Peyer's patch (tissue), 4 donors: ENCODE data around the gene LIN37. TPM values are rescaled to one million over a fixed set of nuclear protein-coding genes. Genes with fewer than 3 reads are reported as not detected.
A peak's percentile ranks its signal among the peaks of the same experiment; 100 is the strongest.

Experiments
- DNase-seq, 3 donors: peaks; one replicate each; pipeline ENCODE4 v3.0.0-alpha.2; 2017 to 2019
- H3K27ac ChIP-seq, 4 donors: fragments of 200-600 bp; sonication (generic); one replicate each; pipeline ENCODE4 v1.5.1; 2016 to 2019
- H3K27me3 ChIP-seq, 2 donors: fragments of 200-600 bp; sonication (generic); one replicate each; pipeline ENCODE4 v1.5.1; 2019
- H3K36me3 ChIP-seq, 3 donors: fragments of 200-600 bp; sonication (generic); one replicate each; pipeline ENCODE4 v1.5.1; 2016 to 2019
- H3K4me1 ChIP-seq, 4 donors: fragments of 200-600 bp; sonication (generic); one replicate each; pipeline ENCODE4 v1.5.1; 2016 to 2019
- H3K4me3 ChIP-seq, 4 donors: fragments of 200-600 bp; sonication (generic); 1 replicate in 3 of 4; 2 replicates in 1 of 4; pipeline ENCODE4 v1.5.1; 2016 to 2019; ENCODE audit warnings: mild to moderate bottlenecking in 1 of 4
- H3K9me3 ChIP-seq, 4 donors: fragments of 200-600 bp; sonication (generic); one replicate each; pipeline ENCODE4 v1.5.1; 2016 to 2019; ENCODE audit warnings: mild to moderate bottlenecking in 1 of 4
- POLR2A ChIP-seq, 2 donors: fragments of 450-650 bp; IDR thresholded peaks; one replicate each; pipeline ENCODE4 v1.5.1; 2017; ENCODE audit warnings: antibody characterized with exemption in 2 of 2, mild to moderate bottlenecking in 2 of 2, moderate library complexity in 2 of 2
- total RNA-seq, 4 donors: library from RNA; depleted of rRNA; stranded (reverse); fragments of >200 nt; gene quantifications; one replicate each; pipeline ENCODE4 v1.1.0, GENCODE V29; 2016
- TF ChIP-seq, protein P1 (sequence below), 6 experiments: fragments of 450-650 bp in 4 of 6; fragments of 200-600 bp in 2 of 6; sonication (generic) in 1 of 6; IDR thresholded peaks; one replicate each; pipeline ENCODE4 v1.5.1; 2017 to 2019; ENCODE audit warnings: antibody characterized with exemption in 6 of 6, mild to moderate bottlenecking in 3 of 6, moderate library complexity in 1 of 6

LIN37 gene
- 10 to 100 TPM; 11.6 to 30.5 (median 20.2) TPM for total RNA-seq

- Histone ChIP-seq H3K27me3 (no peaks in the 10 kb centered on the region), H3K27ac (peak within 1 kb of the TSS; percentile 78 to 89 (median 82)), H3K9me3 (no peaks in the 10 kb centered on the region), H3K4me1 (peaks cover 3 to 37% (median 19%) of the 10 kb centered on the region in 4 donors), H3K36me3 (peaks cover 0 to 16% (median 0%) of the 10 kb centered on the region in 3 donors), H3K4me3 (peak within 1 kb of the TSS; percentile 69 to 96 (median 86))
- TF ChIP-seq POLR2A (IDR thresholded peaks at IDR 0.05), result peak; percentile 68 to 87
- TF ChIP-seq, protein P1, sequence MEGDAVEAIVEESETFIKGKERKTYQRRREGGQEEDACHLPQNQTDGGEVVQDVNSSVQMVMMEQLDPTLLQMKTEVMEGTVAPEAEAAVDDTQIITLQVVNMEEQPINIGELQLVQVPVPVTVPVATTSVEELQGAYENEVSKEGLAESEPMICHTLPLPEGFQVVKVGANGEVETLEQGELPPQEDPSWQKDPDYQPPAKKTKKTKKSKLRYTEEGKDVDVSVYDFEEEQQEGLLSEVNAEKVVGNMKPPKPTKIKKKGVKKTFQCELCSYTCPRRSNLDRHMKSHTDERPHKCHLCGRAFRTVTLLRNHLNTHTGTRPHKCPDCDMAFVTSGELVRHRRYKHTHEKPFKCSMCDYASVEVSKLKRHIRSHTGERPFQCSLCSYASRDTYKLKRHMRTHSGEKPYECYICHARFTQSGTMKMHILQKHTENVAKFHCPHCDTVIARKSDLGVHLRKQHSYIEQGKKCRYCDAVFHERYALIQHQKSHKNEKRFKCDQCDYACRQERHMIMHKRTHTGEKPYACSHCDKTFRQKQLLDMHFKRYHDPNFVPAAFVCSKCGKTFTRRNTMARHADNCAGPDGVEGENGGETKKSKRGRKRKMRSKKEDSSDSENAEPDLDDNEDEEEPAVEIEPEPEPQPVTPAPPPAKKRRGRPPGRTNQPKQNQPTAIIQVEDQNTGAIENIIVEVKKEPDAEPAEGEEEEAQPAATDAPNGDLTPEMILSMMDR (IDR thresholded peaks at IDR 0.05), result peak in 5 of 6 experiments; percentile 11 to 52 (median 43)
- DNase-seq, result peak; percentile 97 to 100 (median 100)
These were observed at the start of gene LIN37 for GRCh38 chr19:35748106-35749020. Gene LIN37, plus strand, starts transcription at chr19:35748576. Its CDS starts 149 bp downstream, at chr19:35748725.

- H3K4me1 ChIP-seq, result peaks cover 0 to 14% (median 0%) of the 10 kb centered on the region in 4 donors
- no peaks in the 10 kb centered on the region for H3K9me3 ChIP-seq
- H3K4me3 ChIP-seq, result peak overlapping the region; percentile 50 to 71 (median 66)
- H3K27ac ChIP-seq, result peak overlapping the region in 3 of 4 donors; percentile 56 to 81 (median 60)
- H3K27me3 ChIP-seq, result no peaks in the 10 kb centered on the region
- TF ChIP-seq POLR2A (IDR thresholded peaks at IDR 0.05), result peak in 1 of 2 donors; percentile 28
- TF ChIP-seq, protein P1 (IDR thresholded peaks at IDR 0.05), result no peak
- no peaks in the 10 kb centered on the region for H3K36me3 ChIP-seq
- peak; percentile 92 to 99 (median 98) for DNase-seq
These were observed 46.0 kb upstream of the LIN37 start for GRCh38 chr19:35702223-35703012.

GRCh38 chr19:35703343-35703742, 45.0 kb upstream of the LIN37 start:
- TF ChIP-seq POLR2A (IDR thresholded peaks at IDR 0.05), result no peak
- TF ChIP-seq, protein P1 (IDR thresholded peaks at IDR 0.05), result no peak
- Histone ChIP-seq H3K4me1 (peaks cover 0 to 14% (median 0%) of the 10 kb centered on the region in 4 donors), H3K4me3 (no peak overlapping the region), H3K36me3 (no peaks in the 10 kb centered on the region), H3K27me3 (no peaks in the 10 kb centered on the region), H3K9me3 (no peaks in the 10 kb centered on the region), H3K27ac (no peak overlapping the region)
- no peak for DNase-seq

- H3K4me3 ChIP-seq, result no peak within 1 kb of the TSS
- TF ChIP-seq POLR2A (IDR thresholded peaks at IDR 0.05), result no peak
- TF ChIP-seq, protein P1 (IDR thresholded peaks at IDR 0.05), result no peak
- H3K4me1 ChIP-seq, result peaks cover 0 to 14% (median 0%) of the 10 kb centered on the region in 4 donors
- H3K27me3 ChIP-seq, result no peaks in the 10 kb centered on the region
- no peaks in the 10 kb centered on the region for H3K36me3 ChIP-seq
- H3K27ac ChIP-seq, result no peak within 1 kb of the TSS
- no peaks in the 10 kb centered on the region for H3K9me3 ChIP-seq
- DNase-seq, result no peak
These were observed 44.2 kb upstream of the LIN37 start, which contains the start of gene ZBTB32 for GRCh38 chr19:35704218-35704617. Gene ZBTB32, plus strand, starts transcription at chr19:35704558. Its CDS starts 10,069 bp downstream, at chr19:35714627.

DNA sequence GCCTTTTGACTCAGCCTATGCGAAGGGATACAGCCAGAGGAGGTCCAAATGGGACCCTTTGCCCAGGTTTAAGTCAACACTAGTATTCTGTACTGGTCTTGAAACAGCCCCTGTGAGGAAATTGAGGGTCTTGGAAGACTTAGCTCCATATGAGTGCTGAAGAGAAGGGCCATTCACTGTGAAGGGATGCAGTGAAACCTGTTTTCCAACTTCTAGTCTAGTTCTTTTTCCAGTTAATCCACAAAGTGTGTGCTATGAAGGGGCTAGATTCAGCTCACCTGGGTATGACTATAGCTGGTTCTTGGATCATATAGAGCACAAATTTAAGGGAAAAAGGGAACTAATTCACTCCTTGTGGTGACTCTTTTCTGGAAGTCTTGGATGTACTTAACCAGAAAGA, 40.0 kb upstream of the LIN37 start:
- Histone ChIP-seq H3K36me3 (no peaks in the 10 kb centered on the region), H3K27me3 (no peaks in the 10 kb centered on the region), H3K27ac (no peak overlapping the region), H3K4me3 (no peak overlapping the region), H3K9me3 (no peaks in the 10 kb centered on the region), H3K4me1 (no peaks in the 10 kb centered on the region)
- TF ChIP-seq POLR2A (IDR thresholded peaks at IDR 0.05), result no peak
- TF ChIP-seq, protein P1 (IDR thresholded peaks at IDR 0.05), result no peak
- DNase-seq, result no peak
